Transverse colon (tissue), 3 donors: ENCODE results near the gene ADCY9.

Experiments
- CTCF ChIP-seq, 5 experiments: fragments of 200-600 bp in 3 of 5; fragments of 450-650 bp in 2 of 5; sonication (generic) in 3 of 5; IDR thresholded peaks; 1 replicate in 2 of 5; 2 replicates in 3 of 5; pipeline ENCODE4 v1.5.1; 2016 to 2017; ENCODE audit warnings: antibody characterized with exemption in 5 of 5, inconsistent platforms in 3 of 5, mild to moderate bottlenecking in 2 of 5, moderate library complexity in 1 of 5
- POLR2A ChIP-seq: fragments of 450-650 bp; IDR thresholded peaks from one replicate; pipeline ENCODE4 v1.6.1; 2016; ENCODE audit warnings: antibody characterized with exemption, mild to moderate bottlenecking, moderate library complexity

DNA sequence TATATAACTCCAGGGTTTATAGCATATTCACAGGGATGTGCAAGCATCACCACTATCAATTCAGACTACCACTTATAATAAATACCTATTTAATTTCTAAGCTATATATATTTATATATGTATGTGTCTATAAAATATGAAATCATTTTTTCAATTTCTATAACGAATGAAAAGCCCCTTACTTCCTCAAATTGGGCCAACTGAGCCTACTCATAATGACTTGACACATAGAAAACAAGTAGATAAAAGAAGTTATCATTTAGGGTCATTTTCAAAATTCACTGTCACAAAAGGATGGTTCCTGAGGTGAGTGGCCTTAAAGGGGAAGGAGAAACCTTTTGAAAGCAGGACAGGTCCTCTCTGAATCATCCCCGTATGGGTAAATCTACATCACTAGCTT, 114.1 kb downstream of the ADCY9 start:
- TF ChIP-seq CTCF (IDR thresholded peaks at IDR 0.05) (no peak), POLR2A (no peak)
